ENCODE results near the gene TMTC1.

GRCh38 chr12:29563071-29563470, 220.7 kb downstream of the TMTC1 start:
- TF ChIP-seq CTCF (conservative IDR thresholded peaks at IDR 0.05 in 1 of 2, IDR thresholded peaks at IDR 0.05 in 1 of 2; ENCODE audit: low read depth in 1 of 2, low read length in 2 of 2) (no peak), EZH2 (IDR thresholded peaks at IDR 0.05; ENCODE audit: low read length, missing control alignments) (no peak)
